Subcutaneous adipose tissue (tissue), 4 donors: ENCODE results near the gene SEMA7A. TPM values are rescaled to one million over a fixed set of nuclear protein-coding genes. Genes with fewer than 3 reads are reported as not detected.

Source experiments
- total RNA-seq, 4 donors: library from RNA; depleted of rRNA; stranded (reverse); fragments of >200 nt; gene quantifications; one replicate each; pipeline ENCODE4 v1.1.0, GENCODE V29; 2016
- TF ChIP-seq, protein P1 (sequence below): fragments of 450-650 bp; IDR thresholded peaks from one replicate; pipeline ENCODE4 v1.5.1; 2016; ENCODE audit warnings: low read depth, mild to moderate bottlenecking, control low read depth, antibody characterized with exemption, moderate library complexity

SEMA7A gene
- total RNA-seq, 4 donors from 2014 or later, result 0.38 to 2.4 (median 0.74) TPM

DNA sequence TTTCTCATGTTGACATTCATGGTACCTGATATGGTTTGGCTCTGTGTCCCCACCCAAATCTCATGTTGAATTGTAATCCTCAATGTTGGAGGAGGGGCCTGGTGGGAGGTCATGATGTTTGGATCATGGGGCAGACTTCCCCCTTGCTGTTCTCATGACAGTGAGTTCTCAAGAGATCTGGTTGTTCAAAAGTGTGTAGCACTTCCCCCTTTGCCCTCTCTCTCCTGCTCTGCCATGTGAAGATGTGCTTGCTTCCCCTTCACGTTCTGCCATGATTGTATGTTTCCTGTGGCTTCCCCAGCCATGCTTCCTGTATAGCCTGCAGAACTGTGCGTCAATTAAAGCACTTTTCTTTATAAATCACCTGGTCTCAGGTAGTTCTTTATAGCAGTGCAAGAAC lies 30.5 kb upstream of the SEMA7A start:
- TF ChIP-seq, protein P1, sequence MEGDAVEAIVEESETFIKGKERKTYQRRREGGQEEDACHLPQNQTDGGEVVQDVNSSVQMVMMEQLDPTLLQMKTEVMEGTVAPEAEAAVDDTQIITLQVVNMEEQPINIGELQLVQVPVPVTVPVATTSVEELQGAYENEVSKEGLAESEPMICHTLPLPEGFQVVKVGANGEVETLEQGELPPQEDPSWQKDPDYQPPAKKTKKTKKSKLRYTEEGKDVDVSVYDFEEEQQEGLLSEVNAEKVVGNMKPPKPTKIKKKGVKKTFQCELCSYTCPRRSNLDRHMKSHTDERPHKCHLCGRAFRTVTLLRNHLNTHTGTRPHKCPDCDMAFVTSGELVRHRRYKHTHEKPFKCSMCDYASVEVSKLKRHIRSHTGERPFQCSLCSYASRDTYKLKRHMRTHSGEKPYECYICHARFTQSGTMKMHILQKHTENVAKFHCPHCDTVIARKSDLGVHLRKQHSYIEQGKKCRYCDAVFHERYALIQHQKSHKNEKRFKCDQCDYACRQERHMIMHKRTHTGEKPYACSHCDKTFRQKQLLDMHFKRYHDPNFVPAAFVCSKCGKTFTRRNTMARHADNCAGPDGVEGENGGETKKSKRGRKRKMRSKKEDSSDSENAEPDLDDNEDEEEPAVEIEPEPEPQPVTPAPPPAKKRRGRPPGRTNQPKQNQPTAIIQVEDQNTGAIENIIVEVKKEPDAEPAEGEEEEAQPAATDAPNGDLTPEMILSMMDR, result no peak

DNA sequence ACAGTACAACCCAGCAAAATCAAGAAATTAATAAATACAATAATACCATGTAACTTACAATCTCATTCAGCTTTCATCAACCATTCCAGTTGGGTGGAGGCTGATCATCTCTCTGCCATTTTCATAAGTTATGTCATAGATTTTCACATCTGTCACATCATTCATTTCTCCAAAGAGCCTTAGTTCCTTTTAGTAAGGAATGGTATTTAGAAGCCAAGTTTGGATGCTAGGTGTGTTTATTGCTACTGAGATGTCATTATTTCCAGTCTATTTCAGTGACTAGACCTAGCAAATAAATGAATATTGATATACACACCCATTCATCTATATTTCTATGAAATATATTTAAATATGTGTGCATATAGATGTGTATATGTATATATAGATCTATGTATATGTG lies 29.9 kb upstream of the SEMA7A start:
- TF ChIP-seq, protein P1, result no peak

DNA sequence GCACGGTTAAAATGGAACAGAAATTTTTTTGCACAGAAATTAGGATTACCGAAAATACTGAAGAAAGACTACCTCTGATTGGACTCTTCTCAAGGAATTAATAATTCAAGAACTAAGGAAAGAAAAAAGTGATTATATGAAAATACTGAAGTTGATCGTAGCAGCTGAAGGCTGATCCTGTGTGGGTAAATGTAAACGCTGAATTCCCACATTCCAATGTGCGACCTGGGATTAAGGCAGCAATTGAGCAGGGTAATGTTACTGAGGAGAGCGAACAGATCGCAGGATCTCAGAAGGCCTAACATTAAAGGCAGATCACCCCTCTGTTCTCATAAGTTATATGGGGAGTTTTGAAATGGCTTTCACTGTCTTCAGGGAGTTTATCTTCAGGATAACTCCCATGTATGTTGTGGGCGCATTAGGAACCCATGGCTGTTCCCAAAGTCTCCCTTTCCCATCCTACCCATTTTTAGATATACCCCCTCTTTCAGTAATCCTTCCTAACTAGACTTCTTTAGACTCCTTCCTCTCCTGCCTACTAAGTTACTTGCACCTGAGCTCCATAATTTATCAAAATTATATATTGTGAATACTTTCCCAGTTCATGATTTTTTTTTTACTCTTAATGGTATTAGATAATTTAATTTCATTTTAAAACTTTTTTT lies 28.2 kb upstream of the SEMA7A start:
- TF ChIP-seq, protein P1, result no peak

DNA sequence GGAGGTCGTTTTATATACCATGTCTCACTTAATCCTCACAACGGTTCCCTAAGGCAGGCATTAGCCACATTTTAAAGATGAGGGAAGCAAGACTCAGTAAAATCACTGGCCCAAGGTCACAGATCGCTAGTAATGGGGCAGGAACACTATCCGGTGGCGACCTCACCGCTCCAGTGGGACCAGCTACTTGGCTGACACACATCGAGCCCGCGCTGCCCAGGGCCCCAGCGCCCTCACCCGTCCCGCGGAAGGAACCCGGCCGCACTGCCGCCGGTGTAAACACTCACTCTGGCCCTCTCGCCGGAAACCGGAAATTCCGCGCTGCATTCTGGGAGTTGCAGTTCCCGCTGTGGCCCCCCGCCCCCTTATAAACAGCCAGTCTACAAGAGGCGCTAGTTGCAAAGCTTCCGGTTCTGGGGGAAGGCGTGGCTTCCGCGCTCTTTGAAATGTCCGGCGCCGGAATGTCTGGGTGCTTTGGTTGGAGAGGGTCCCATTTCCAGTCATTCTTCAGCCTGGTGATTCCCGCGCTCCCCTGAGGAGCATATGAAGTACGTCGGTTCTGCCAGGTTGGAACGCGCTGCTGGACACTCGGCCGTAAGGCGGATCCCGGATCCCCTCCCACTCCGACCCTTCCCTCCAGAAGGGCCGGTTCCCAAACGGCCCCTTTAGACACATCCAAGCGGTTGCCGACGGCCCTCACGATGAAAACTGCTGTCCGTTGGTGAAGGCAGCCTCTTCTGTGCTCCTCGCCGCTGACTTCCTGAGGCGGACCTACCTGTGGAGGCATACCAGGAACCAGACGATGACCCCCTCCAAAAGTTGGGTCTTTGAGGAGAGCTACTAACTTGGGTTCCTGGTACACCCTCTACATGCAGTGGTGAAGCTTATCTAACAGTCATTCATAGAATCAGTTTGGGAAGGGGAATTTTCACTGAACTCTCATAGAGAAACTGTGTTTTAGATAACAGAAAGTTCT lies 27.4 kb upstream of the SEMA7A start, which contains the start of gene UBL7:
Gene UBL7 (minus strand): TSS at position 290 of the 976 bp plus-strand sequence. CDS start 2,293 bp downstream, outside the sequence.
- TF ChIP-seq, protein P1, result no peak

DNA sequence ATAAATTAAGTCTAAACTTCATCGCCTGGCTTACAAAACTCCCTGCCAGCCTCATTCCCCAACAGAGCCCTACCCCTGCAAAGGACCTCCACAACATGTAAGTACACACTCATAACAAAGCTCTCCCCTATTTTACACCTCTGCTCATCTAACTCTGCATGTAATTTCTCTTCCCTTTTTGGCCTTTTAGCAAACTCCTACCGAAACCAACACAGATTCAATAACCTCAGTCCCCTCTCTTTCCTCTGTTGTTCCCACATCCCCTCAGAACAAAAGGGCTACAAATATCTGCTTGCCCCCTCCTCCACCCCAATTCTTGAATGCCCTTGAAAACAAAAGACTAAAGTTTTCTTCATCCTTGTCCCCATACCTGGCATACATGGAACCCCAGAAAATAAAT lies 26.5 kb upstream of the SEMA7A start:
- TF ChIP-seq, protein P1, result no peak

DNA sequence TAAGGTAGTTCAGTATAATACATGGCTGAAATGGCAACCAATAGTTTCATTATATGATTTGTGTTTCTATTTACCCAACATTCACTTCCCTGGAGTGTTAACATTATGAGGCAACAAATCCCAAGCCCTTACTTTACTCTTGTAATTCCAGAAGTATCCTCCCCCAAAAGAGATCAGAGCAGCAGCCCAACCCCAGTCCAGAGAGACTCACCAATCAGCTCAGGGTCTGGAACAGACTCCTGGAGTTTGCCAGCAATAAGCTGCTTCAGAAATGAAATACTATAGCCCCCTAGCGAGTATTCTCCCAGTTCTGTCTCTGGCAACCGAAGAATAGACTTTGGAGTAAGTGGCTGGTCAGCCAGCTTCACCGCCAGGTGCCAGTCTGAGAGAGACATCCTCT lies 24.7 kb upstream of the SEMA7A start:
- TF ChIP-seq, protein P1, result no peak
